NCI-H510A treated with DMSO at 0.1 percent for 48 hours (cell line): ENCODE results near the gene PJVK.
"Not testable (repeated sequence)": the region's sequence is repeated elsewhere in the genome, so short reads cannot be mapped to it uniquely, and the experiment has no call there.

Source experiments
- DNase-seq: peaks from one replicate; lab custom pipeline; 2025; lab: John Stamatoyannopoulos, UW

PJVK gene

GRCh38 chr2:178450774-178451525 is at the start of gene PJVK, which contains the start of gene PRKRA:
PJVK (plus strand) TSS chr2:178451378; CDS start chr2:178453410, 2,032 bp downstream.
PRKRA (minus strand) TSS chr2:178451175; CDS start chr2:178451030, 145 bp downstream.
- peak; percentile 99 for DNase-seq

GRCh38 chr2:178401994-178402437 is 49.2 kb upstream of the PJVK start:
- DNase-seq: no peak

GRCh38 chr2:178403671-178404306 is 47.4 kb upstream of the PJVK start:
- no peak for DNase-seq

GRCh38 chr2:178404368-178404767 is 46.8 kb upstream of the PJVK start:
- peak; percentile 84 for DNase-seq

GRCh38 chr2:178409261-178409660 is 41.9 kb upstream of the PJVK start:
- DNase-seq: no peak

- DNase-seq: no peak
Observed at GRCh38 chr2:178412047-178412446, 39.1 kb upstream of the PJVK start.

- DNase-seq: not testable (repeated sequence)
Observed at GRCh38 chr2:178412453-178412852, 38.7 kb upstream of the PJVK start.

GRCh38 chr2:178413472-178414265 is 37.5 kb upstream of the PJVK start:
- peak; percentile 99 for DNase-seq

- peak; percentile 100 for DNase-seq
Observed at GRCh38 chr2:178414266-178415247, 36.6 kb upstream of the PJVK start.

GRCh38 chr2:178415979-178416378 is 35.2 kb upstream of the PJVK start:
- no peak for DNase-seq

GRCh38 chr2:178417916-178418315 is 33.3 kb upstream of the PJVK start:
- DNase-seq: no peak

- no peak for DNase-seq
Observed at GRCh38 chr2:178418426-178418825, 32.8 kb upstream of the PJVK start.

- peak; percentile 80 for DNase-seq
Observed at GRCh38 chr2:178419123-178419522, 32.1 kb upstream of the PJVK start.

- no peak for DNase-seq
Observed at GRCh38 chr2:178420463-178420999, 30.6 kb upstream of the PJVK start.

- DNase-seq: no peak
Observed at GRCh38 chr2:178422097-178422496, 29.1 kb upstream of the PJVK start.

- DNase-seq: not testable (repeated sequence)
Observed at GRCh38 chr2:178423746-178424145, 27.4 kb upstream of the PJVK start.

- DNase-seq: no peak
Observed at GRCh38 chr2:178425255-178425827, 25.8 kb upstream of the PJVK start.

GRCh38 chr2:178426388-178426787 is 24.8 kb upstream of the PJVK start:
- DNase-seq: no peak

GRCh38 chr2:178427458-178427857 is 23.7 kb upstream of the PJVK start:
- no peak for DNase-seq

- DNase-seq: no peak
Observed at GRCh38 chr2:178428396-178428806, 22.8 kb upstream of the PJVK start.

GRCh38 chr2:178429336-178429735 is 21.8 kb upstream of the PJVK start:
- no peak for DNase-seq
